GM23338 (cell line): ENCODE results near the gene PACS2.

Experiments
- CREB1 ChIP-seq: fragments of 250-450 bp; sonication (Bioruptor Pico); IDR thresholded peaks from 2 replicates; pipeline ENCODE4 v1.5.0; 2020; ENCODE audit warnings: low read depth, mild to moderate bottlenecking, moderate library complexity
- EZH2 ChIP-seq: fragments of 200-600 bp; sonication (generic); IDR thresholded peaks from one replicate; pipeline ENCODE4 v1.8.0; 2017; ENCODE audit warnings: antibody characterized with exemption, mild to moderate bottlenecking, low read depth; ENCODE audit not compliant: unreplicated experiment
- EZH2phosphoT487 ChIP-seq: fragments of 200-600 bp; sonication (generic); IDR thresholded peaks from one replicate; pipeline ENCODE4 v1.8.1; 2018; ENCODE audit warnings: antibody characterized with exemption; ENCODE audit not compliant: unreplicated experiment
- JUNB ChIP-seq: IDR thresholded peaks from one replicate; pipeline ENCODE4 v1.6.1; 2016; ENCODE audit warnings: antibody characterized with exemption; ENCODE audit not compliant: unreplicated experiment
- POLR2AphosphoS5 ChIP-seq: IDR thresholded peaks from 2 replicates; pipeline ENCODE4 v1.6.1; 2016; ENCODE audit warnings: antibody characterized with exemption, low read depth
- STAT1 ChIP-seq: IDR thresholded peaks from one replicate; pipeline ENCODE4 v1.6.1; 2016; ENCODE audit warnings: antibody characterized with exemption; ENCODE audit not compliant: unreplicated experiment
- TF ChIP-seq, protein P1 (sequence below), 2 experiments: fragments of 200-600 bp in 1 of 2; sonication (generic) in 1 of 2; conservative IDR thresholded peaks; 2 replicates each; pipeline versions ENCODE4 v1.5.1 to v1.6.1; 2016 to 2017; ENCODE audit warnings: antibody characterized with exemption in 2 of 2, low read depth in 2 of 2, mild to moderate bottlenecking in 2 of 2, moderate library complexity in 1 of 2
- TF ChIP-seq, protein P2 (sequence below): IDR thresholded peaks from one replicate; pipeline ENCODE4 v1.6.1; 2018; ENCODE audit warnings: antibody characterized with exemption; ENCODE audit not compliant: unreplicated experiment

DNA sequence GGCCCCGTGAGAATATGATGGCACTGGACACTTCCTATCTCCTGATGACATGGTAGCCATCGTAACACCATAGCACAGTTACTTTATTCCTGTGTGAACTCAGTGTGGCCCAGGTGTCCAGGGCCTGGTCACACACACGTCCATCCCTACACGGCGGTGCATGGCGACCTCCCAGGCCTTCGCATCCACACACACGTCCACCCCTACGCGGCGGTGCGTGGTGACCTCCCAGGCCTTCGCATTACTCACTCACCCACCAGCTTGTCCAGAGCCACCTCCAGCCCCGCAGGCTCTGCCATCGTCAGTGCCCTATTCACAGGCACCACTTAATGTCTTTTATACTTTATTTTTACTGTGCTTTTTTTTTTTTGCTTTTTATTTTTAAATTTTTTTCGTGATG is 44.4 kb downstream of the PACS2 start:
- TF ChIP-seq POLR2AphosphoS5 (no peak), EZH2 (no peak), EZH2phosphoT487 (no peak), STAT1 (no peak), JUNB (no peak), CREB1 (CRISPR knock-in tag) (no peak)
- TF ChIP-seq, protein P1, sequence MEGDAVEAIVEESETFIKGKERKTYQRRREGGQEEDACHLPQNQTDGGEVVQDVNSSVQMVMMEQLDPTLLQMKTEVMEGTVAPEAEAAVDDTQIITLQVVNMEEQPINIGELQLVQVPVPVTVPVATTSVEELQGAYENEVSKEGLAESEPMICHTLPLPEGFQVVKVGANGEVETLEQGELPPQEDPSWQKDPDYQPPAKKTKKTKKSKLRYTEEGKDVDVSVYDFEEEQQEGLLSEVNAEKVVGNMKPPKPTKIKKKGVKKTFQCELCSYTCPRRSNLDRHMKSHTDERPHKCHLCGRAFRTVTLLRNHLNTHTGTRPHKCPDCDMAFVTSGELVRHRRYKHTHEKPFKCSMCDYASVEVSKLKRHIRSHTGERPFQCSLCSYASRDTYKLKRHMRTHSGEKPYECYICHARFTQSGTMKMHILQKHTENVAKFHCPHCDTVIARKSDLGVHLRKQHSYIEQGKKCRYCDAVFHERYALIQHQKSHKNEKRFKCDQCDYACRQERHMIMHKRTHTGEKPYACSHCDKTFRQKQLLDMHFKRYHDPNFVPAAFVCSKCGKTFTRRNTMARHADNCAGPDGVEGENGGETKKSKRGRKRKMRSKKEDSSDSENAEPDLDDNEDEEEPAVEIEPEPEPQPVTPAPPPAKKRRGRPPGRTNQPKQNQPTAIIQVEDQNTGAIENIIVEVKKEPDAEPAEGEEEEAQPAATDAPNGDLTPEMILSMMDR (conservative IDR thresholded peaks at IDR 0.05; ENCODE audit: low read depth in 2 of 2): no peak
- TF ChIP-seq, protein P2, sequence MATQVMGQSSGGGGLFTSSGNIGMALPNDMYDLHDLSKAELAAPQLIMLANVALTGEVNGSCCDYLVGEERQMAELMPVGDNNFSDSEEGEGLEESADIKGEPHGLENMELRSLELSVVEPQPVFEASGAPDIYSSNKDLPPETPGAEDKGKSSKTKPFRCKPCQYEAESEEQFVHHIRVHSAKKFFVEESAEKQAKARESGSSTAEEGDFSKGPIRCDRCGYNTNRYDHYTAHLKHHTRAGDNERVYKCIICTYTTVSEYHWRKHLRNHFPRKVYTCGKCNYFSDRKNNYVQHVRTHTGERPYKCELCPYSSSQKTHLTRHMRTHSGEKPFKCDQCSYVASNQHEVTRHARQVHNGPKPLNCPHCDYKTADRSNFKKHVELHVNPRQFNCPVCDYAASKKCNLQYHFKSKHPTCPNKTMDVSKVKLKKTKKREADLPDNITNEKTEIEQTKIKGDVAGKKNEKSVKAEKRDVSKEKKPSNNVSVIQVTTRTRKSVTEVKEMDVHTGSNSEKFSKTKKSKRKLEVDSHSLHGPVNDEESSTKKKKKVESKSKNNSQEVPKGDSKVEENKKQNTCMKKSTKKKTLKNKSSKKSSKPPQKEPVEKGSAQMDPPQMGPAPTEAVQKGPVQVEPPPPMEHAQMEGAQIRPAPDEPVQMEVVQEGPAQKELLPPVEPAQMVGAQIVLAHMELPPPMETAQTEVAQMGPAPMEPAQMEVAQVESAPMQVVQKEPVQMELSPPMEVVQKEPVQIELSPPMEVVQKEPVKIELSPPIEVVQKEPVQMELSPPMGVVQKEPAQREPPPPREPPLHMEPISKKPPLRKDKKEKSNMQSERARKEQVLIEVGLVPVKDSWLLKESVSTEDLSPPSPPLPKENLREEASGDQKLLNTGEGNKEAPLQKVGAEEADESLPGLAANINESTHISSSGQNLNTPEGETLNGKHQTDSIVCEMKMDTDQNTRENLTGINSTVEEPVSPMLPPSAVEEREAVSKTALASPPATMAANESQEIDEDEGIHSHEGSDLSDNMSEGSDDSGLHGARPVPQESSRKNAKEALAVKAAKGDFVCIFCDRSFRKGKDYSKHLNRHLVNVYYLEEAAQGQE: no peak
